OCI-LY7 (cell line): ENCODE results near the gene MYL4.

Experiments
- CTCF ChIP-seq: fragments of 200-600 bp; sonication (generic); conservative IDR thresholded peaks from 2 replicates; pipeline ENCODE4 v1.5.1; 2014; ENCODE audit warnings: mild to moderate bottlenecking, antibody characterized with exemption, low read length, moderate library complexity, mixed read lengths
- EZH2phosphoT487 ChIP-seq: fragments of 200-600 bp; sonication (generic); IDR thresholded peaks from 2 replicates; pipeline ENCODE4 v1.6.1; 2018; ENCODE audit warnings: low read depth, borderline replicate concordance, mild to moderate bottlenecking, mixed run types, antibody characterized with exemption, low read length, moderate library complexity, mixed read lengths

GRCh38 chr17:47190770-47191169, 18.4 kb upstream of the MYL4 start:
- TF ChIP-seq CTCF (no peak), EZH2phosphoT487 (no peak)
